GM13977 (cell line): ENCODE results near the gene KIF5C.

ENCODE experiments used
- DNase-seq: peaks from one replicate; pipeline ENCODE4 v3.0.0; 2012; ENCODE audit warnings: low spot score
- CTCF ChIP-seq: IDR thresholded peaks from 2 replicates; pipeline ENCODE4 v1.5.1; 2012; ENCODE audit warnings: mild to moderate bottlenecking, control low read depth; ENCODE audit not compliant: insufficient read depth; ENCODE audit errors: extremely low read depth, missing control alignments
- in situ Hi-C: fragments of 300-500 bp; cut with MboI; formaldehyde crosslinking; loops from one replicate; pipeline ENCODE4 v1.12.0; 2022; ENCODE audit warnings: low sequenced_read_pairs, low pct_unique_long_range_greater_than_20kb, mixed read lengths, inconsistent platforms; ENCODE audit not compliant: unreplicated experiment

The KIF5C gene

GRCh38 chr2:149075105-149075504 lies 200.1 kb downstream of the KIF5C start:
- in situ Hi-C loops: no loop called here
- DNase-seq: no peak
- no peak for TF ChIP-seq CTCF

- in situ Hi-C loops: no loop called here
- DNase-seq: no peak
- TF ChIP-seq CTCF: no peak
Measured at GRCh38 chr2:149075853-149076252, 200.8 kb downstream of the KIF5C start.
